Cerebellar nuclear complex (tissue), 1 donor: Measurements from ENCODE around the gene CLMN.

ENCODE experiments used
- DNase-seq, 2 experiments: peaks; one replicate each; lab custom pipeline; 2025; lab: John Stamatoyannopoulos, UW

The CLMN gene

GRCh38 chr14:95302667-95303506 lies 16.8 kb downstream of the CLMN start:
- no peak for DNase-seq

GRCh38 chr14:95301527-95302187 lies 18.1 kb downstream of the CLMN start:
- DNase-seq = no peak

GRCh38 chr14:95300697-95301526 lies 18.8 kb downstream of the CLMN start:
- no peak for DNase-seq

- DNase-seq = no peak
Observed at GRCh38 chr14:95300002-95300696, 19.6 kb downstream of the CLMN start.

- no peak for DNase-seq
Observed at GRCh38 chr14:95299271-95299670, 20.4 kb downstream of the CLMN start.

- DNase-seq = no peak
Observed at GRCh38 chr14:95297832-95298231, 21.9 kb downstream of the CLMN start.

GRCh38 chr14:95296966-95297365 lies 22.7 kb downstream of the CLMN start:
- no peak for DNase-seq

GRCh38 chr14:95295600-95296376 lies 23.9 kb downstream of the CLMN start:
- DNase-seq = no peak

- no peak for DNase-seq
Observed at GRCh38 chr14:95294834-95295599, 24.7 kb downstream of the CLMN start.

GRCh38 chr14:95294320-95294719 lies 25.4 kb downstream of the CLMN start:
- no peak for DNase-seq

GRCh38 chr14:95293449-95293848 lies 26.3 kb downstream of the CLMN start:
- no peak for DNase-seq

GRCh38 chr14:95292660-95293425 lies 26.9 kb downstream of the CLMN start:
- no peak for DNase-seq

- DNase-seq = no peak
Observed at GRCh38 chr14:95291859-95292542, 27.7 kb downstream of the CLMN start.

GRCh38 chr14:95290871-95291431 lies 28.8 kb downstream of the CLMN start:
- DNase-seq = no peak

- DNase-seq = no peak
Observed at GRCh38 chr14:95290021-95290420, 29.7 kb downstream of the CLMN start.

GRCh38 chr14:95289323-95290010 lies 30.2 kb downstream of the CLMN start:
- DNase-seq = no peak

- DNase-seq = no peak
Observed at GRCh38 chr14:95288672-95289322, 30.9 kb downstream of the CLMN start.
